Mesothelial cell of epicardium (in vitro differentiated cells): ENCODE results near the gene CDT1. TPM values are rescaled to one million over a fixed set of nuclear protein-coding genes. Genes with fewer than 3 reads are reported as not detected.

Experiments used
- DNase-seq, 2 experiments: peaks; one replicate each; pipeline ENCODE4 v3.0.0; 2021; ENCODE audit warnings: low spot score in 2 of 2; ENCODE audit not compliant: unreplicated experiment in 2 of 2
- H3K27ac Mint-ChIP-seq: 2 replicates; pipeline ENCODE4 v1.8.0; 2021; ENCODE audit warnings: mixed read lengths
- H3K27me3 Mint-ChIP-seq: 2 replicates; pipeline ENCODE4 v1.8.0; 2021; ENCODE audit warnings: low read depth, mixed read lengths
- H3K36me3 Mint-ChIP-seq: 2 replicates; pipeline ENCODE4 v1.8.0; 2021; ENCODE audit warnings: mixed read lengths
- H3K4me1 Mint-ChIP-seq: 2 replicates; pipeline ENCODE4 v1.8.0; 2021; ENCODE audit warnings: mixed read lengths
- H3K4me3 Mint-ChIP-seq: 2 replicates; pipeline ENCODE4 v1.8.0; 2021; ENCODE audit warnings: mild to moderate bottlenecking, moderate library complexity, mixed read lengths
- H3K9me3 Mint-ChIP-seq: 2 replicates; pipeline ENCODE4 v1.8.0; 2021; ENCODE audit warnings: mixed read lengths
- CTCF ChIP-seq: fragments of 200-600 bp; sonication (generic); IDR thresholded peaks from one replicate; pipeline ENCODE4 v1.5.0; 2021; ENCODE audit warnings: antibody characterized with exemption; ENCODE audit not compliant: unreplicated experiment
- total RNA-seq: library from RNA; stranded (reverse); gene quantifications from 3 replicates; pipeline ENCODE4 v1.2.1, GENCODE V29; 2021

Gene CDT1
- total RNA-seq, 1 donor from 2014 or later: 15.9 TPM

GRCh38 chr16:88855736-88856121, 52.1 kb downstream of the CDT1 start:
- Mint-ChIP-seq H3K4me1 (peaks cover 14% of the 10 kb centered on the region), H3K9me3 (no peaks in the 10 kb centered on the region), H3K36me3 (peaks cover 4% of the 10 kb centered on the region), H3K27ac (no peak overlapping the region), H3K4me3 (peak overlapping the region; percentile 68), H3K27me3 (no peaks in the 10 kb centered on the region)
- no peak for DNase-seq
- TF ChIP-seq CTCF: no peak

GRCh38 chr16:88856122-88856827, 52.7 kb downstream of the CDT1 start:
- DNase-seq: no peak
- TF ChIP-seq CTCF: no peak
- Mint-ChIP-seq H3K27ac (no peak overlapping the region), H3K4me3 (peak overlapping the region; percentile 89), H3K27me3 (no peaks in the 10 kb centered on the region), H3K9me3 (no peaks in the 10 kb centered on the region), H3K36me3 (peaks cover 8% of the 10 kb centered on the region), H3K4me1 (peaks cover 14% of the 10 kb centered on the region)

GRCh38 chr16:88856828-88857727, 53.5 kb downstream of the CDT1 start, which contains the start of the genes GALNS and TRAPPC2L:
Gene GALNS (minus strand): TSS chr16:88856947. CDS start chr16:88856877, 70 bp downstream.
Gene TRAPPC2L (plus strand): TSS chr16:88857127. CDS start chr16:88857151, 24 bp downstream.
- Mint-ChIP-seq H3K36me3 (peaks cover 7% of the 10 kb centered on the region), H3K27ac (peak within 1 kb of the TSS; percentile 99), H3K4me1 (peaks cover 14% of the 10 kb centered on the region), H3K4me3 (peak within 1 kb of the TSS; percentile 89), H3K9me3 (no peaks in the 10 kb centered on the region), H3K27me3 (no peaks in the 10 kb centered on the region)
- DNase-seq: peak; percentile 100
- no peak for TF ChIP-seq CTCF

GRCh38 chr16:88857728-88858339, 54.2 kb downstream of the CDT1 start:
- Mint-ChIP-seq H3K27ac (peak overlapping the region; percentile 99), H3K9me3 (no peaks in the 10 kb centered on the region), H3K27me3 (no peaks in the 10 kb centered on the region), H3K36me3 (peaks cover 11% of the 10 kb centered on the region), H3K4me3 (peak overlapping the region; percentile 89), H3K4me1 (peaks cover 14% of the 10 kb centered on the region)
- peak; percentile 36 for TF ChIP-seq CTCF
- peak; percentile 62 to 79 for DNase-seq

Other genes starting within 250 kb of the CDT1 start
- gene ZC3H18, start 233.4 kb upstream of the CDT1 start, total RNA-seq: 59.9 to 64.9 TPM (median 62.2 TPM) in 3 replicates
- 0.23 TPM in 1 of 3 replicates, not detected in the others for gene IL17C, start 165.2 kb upstream of the CDT1 start, total RNA-seq
- 116 to 127 TPM (median 121 TPM) in 3 replicates for gene CYBA, start 152.7 kb upstream of the CDT1 start, total RNA-seq
- gene MVD, start 140.7 kb upstream of the CDT1 start, total RNA-seq: 59.5 to 67.2 TPM (median 64.0 TPM) in 3 replicates
- gene SNAI3, start 117.3 kb upstream of the CDT1 start, total RNA-seq: 0.29 to 0.69 TPM (median 0.43 TPM) in 3 replicates
- 20.9 to 22.9 TPM (median 21.4 TPM) in 3 replicates for gene RNF166, start 97.4 kb upstream of the CDT1 start, total RNA-seq
- gene CTU2, start 97.3 kb upstream of the CDT1 start, total RNA-seq: 22.2 to 28.2 TPM (median 22.2 TPM) in 3 replicates
- gene PIEZO1, start 18.6 kb upstream of the CDT1 start, total RNA-seq: 148 to 160 TPM (median 151 TPM) in 3 replicates
- gene APRT, start 8.1 kb downstream of the CDT1 start, total RNA-seq: 95.9 to 99.2 TPM (median 96.2 TPM) in 3 replicates
- 41.3 to 44.7 TPM (median 42.4 TPM) in 3 replicates for gene GALNS, start 53.2 kb downstream of the CDT1 start, total RNA-seq
- gene TRAPPC2L, start 53.3 kb downstream of the CDT1 start, total RNA-seq: 88.2 to 101 TPM (median 96.3 TPM) in 3 replicates
- gene PABPN1L, start 62.9 kb downstream of the CDT1 start, total RNA-seq: 0.22 to 0.41 TPM (median 0.40 TPM) in 3 replicates
- gene CBFA2T3, start 173.4 kb downstream of the CDT1 start, total RNA-seq: 10.1 to 11.5 TPM (median 10.1 TPM) in 3 replicates